Measurements from ENCODE around the gene HHIPL1.

HHIPL1 gene

GRCh38 chr14:99624971-99625370 is 20.0 kb upstream of the HHIPL1 start:
- TF ChIP-seq CTCF (IDR thresholded peaks at IDR 0.05), result no peak

DNA sequence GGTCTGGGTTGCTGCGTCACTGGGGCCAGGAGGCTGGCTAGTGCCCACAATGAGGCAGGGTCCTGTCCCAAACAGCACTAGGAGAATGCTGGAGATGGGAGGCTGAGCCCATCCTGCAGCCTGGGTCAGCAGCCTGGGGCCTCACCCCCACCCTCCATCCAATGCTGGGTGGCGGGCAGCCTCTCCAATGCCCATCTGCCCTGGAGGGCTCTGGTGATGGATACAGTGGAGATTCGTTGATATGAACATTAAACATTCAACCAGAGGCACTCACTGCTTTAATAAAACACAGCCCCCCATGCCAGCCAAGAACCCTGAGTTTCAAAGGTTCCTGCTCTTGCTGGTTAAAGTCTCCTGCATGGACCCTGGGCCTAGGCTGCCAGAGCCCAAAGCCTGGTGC is 19.5 kb upstream of the HHIPL1 start:
- no peak for TF ChIP-seq CTCF (IDR thresholded peaks at IDR 0.05)

- no peak for TF ChIP-seq CTCF (IDR thresholded peaks at IDR 0.05)
These were observed 18.8 kb upstream of the HHIPL1 start for GRCh38 chr14:99626041-99626648.

GRCh38 chr14:99627100-99627499 is 17.8 kb upstream of the HHIPL1 start:
- TF ChIP-seq CTCF (IDR thresholded peaks at IDR 0.05), result no peak

GRCh38 chr14:99627510-99628381 is 17.2 kb upstream of the HHIPL1 start:
- TF ChIP-seq CTCF (IDR thresholded peaks at IDR 0.05), result no peak

DNA sequence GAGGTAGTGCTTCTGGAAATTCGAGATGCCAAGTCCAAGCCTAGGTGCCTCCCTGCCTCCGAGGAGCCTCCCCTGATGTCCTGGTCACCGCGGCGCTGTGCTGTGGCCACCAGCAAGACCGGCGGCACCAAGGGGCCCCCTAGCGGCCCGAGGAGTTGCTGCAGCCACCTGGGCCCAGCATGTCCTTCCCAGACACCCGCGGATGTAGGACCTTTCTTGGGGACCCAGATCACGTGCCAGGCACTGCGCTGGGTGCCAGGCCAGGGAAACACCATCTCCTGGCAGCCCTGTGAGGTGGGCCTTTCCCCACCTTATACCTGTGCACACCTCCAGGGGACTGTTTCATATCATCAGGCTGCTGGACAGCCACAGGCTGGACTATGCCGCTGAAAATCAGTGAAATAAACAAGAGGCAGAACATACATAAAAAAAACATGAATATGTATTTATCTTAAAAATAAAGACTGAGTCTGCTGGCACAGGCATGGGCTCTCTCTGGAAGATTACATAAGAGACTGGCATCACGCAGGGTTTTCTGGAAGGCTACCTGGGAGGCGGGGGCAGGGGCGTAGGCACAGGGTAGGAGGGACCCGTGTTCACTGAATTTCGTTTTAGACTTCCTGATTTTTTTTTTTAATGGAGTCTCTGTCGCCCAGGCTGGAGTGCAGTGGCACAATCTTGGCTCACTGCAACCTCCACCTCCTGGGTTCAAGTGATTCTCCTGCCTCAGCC is 15.9 kb upstream of the HHIPL1 start:
- peak; percentile 98 for TF ChIP-seq CTCF (IDR thresholded peaks at IDR 0.05)

GRCh38 chr14:99630202-99630601 is 14.7 kb upstream of the HHIPL1 start:
- TF ChIP-seq CTCF (IDR thresholded peaks at IDR 0.05), result no peak
